H9 (cell line): ENCODE data around the gene IAH1. TPM values are rescaled to one million over a fixed set of nuclear protein-coding genes. Genes with fewer than 3 reads are reported as not detected.

Source experiments
- DNase-seq: peaks from one replicate; pipeline ENCODE4 v3.0.0-alpha.2; 2017
- H2AFZ ChIP-seq: one replicate; pipeline ENCODE4 v1.6.1; 2013; ENCODE audit warnings: mild to moderate bottlenecking, low read length, control low read depth, moderate library complexity
- H2AK5ac ChIP-seq: 2 replicates; pipeline ENCODE4 v1.6.1; 2013; ENCODE audit warnings: low read length, control low read depth, mixed read lengths; ENCODE audit not compliant: insufficient read length
- H2BK120ac ChIP-seq: one replicate; pipeline ENCODE4 v1.6.1; 2013; ENCODE audit warnings: low read depth, mild to moderate bottlenecking, low read length, control low read depth, inconsistent platforms; ENCODE audit not compliant: poor library complexity, severe bottlenecking
- H2BK12ac ChIP-seq: 2 replicates; pipeline ENCODE4 v1.6.1; 2013; ENCODE audit warnings: low read length, control low read depth, mixed read lengths, low read depth; ENCODE audit not compliant: insufficient read length
- H2BK15ac ChIP-seq: 2 replicates; pipeline ENCODE4 v1.6.1; 2013; ENCODE audit warnings: low read depth, low read length, control low read depth
- H2BK20ac ChIP-seq: one replicate; pipeline ENCODE4 v1.6.1; 2013; ENCODE audit warnings: low read depth, mild to moderate bottlenecking, low read length, control low read depth, inconsistent platforms; ENCODE audit not compliant: poor library complexity, severe bottlenecking
- H2BK5ac ChIP-seq: 2 replicates; pipeline ENCODE4 v1.6.1; 2013; ENCODE audit warnings: low read length, control low read depth, mixed read lengths; ENCODE audit not compliant: insufficient read length
- H3K14ac ChIP-seq: 2 replicates; pipeline ENCODE4 v1.6.1; 2013; ENCODE audit warnings: low read length, control low read depth; ENCODE audit not compliant: insufficient read depth
- H3K18ac ChIP-seq: 2 replicates; pipeline ENCODE4 v1.6.1; 2013; ENCODE audit warnings: low read depth, mild to moderate bottlenecking, mixed read lengths, low read length, control low read depth; ENCODE audit not compliant: insufficient read length
- H3K23ac ChIP-seq: 2 replicates; pipeline ENCODE4 v1.6.1; 2013; ENCODE audit warnings: low read length, control low read depth, mixed read lengths, low read depth; ENCODE audit not compliant: insufficient read length
- H3K23me2 ChIP-seq: 2 replicates; pipeline ENCODE4 v1.6.1; 2013; ENCODE audit warnings: low read depth, mild to moderate bottlenecking, mixed read lengths, low read length, control low read depth; ENCODE audit not compliant: insufficient read length, poor library complexity, severe bottlenecking
- H3K27ac ChIP-seq: 2 replicates; pipeline ENCODE4 v1.5.1; 2013; ENCODE audit warnings: low read length, control low read depth, mixed read lengths, low read depth; ENCODE audit not compliant: insufficient read length
- H3K27me3 ChIP-seq: 2 replicates; pipeline ENCODE4 v1.6.1; 2013; ENCODE audit warnings: low read length, control low read depth, inconsistent platforms; ENCODE audit not compliant: insufficient read depth
- H3K4ac ChIP-seq: 2 replicates; pipeline ENCODE4 v1.6.1; 2013; ENCODE audit warnings: low read depth, mild to moderate bottlenecking, control low read depth, inconsistent platforms, low read length, moderate library complexity
- H3K4me1 ChIP-seq: 2 replicates; pipeline ENCODE4 v1.6.1; 2013; ENCODE audit warnings: low read length, control low read depth, inconsistent platforms; ENCODE audit not compliant: insufficient read depth
- H3K4me2 ChIP-seq: 2 replicates; pipeline ENCODE4 v1.6.1; 2013; ENCODE audit warnings: low read length, control low read depth, mixed read lengths; ENCODE audit not compliant: insufficient read length, insufficient read depth
- H3K56ac ChIP-seq: 2 replicates; pipeline ENCODE4 v1.6.1; 2013; ENCODE audit warnings: low read depth, mild to moderate bottlenecking, mixed read lengths, low read length, control low read depth; ENCODE audit not compliant: insufficient read length
- H3K79me1 ChIP-seq: 2 replicates; pipeline ENCODE4 v1.6.1; 2013; ENCODE audit warnings: low read depth, mild to moderate bottlenecking, moderate library complexity, low read length, control low read depth, inconsistent platforms; ENCODE audit not compliant: insufficient read depth, poor library complexity, severe bottlenecking
- H3K79me2 ChIP-seq: 2 replicates; pipeline ENCODE4 v1.6.1; 2013; ENCODE audit warnings: low read length, control low read depth, inconsistent platforms; ENCODE audit not compliant: insufficient read depth
- H3K9ac ChIP-seq: 2 replicates; pipeline ENCODE4 v1.6.1; 2013; ENCODE audit warnings: low read length, control low read depth, mixed read lengths; ENCODE audit not compliant: insufficient read length; ENCODE audit errors: extremely low read depth
- H3K9me3 ChIP-seq: one replicate; pipeline ENCODE4 v1.6.1; 2013; ENCODE audit warnings: low read depth, low read length, inconsistent platforms; ENCODE audit not compliant: control insufficient read depth
- H3T11ph ChIP-seq: one replicate; pipeline ENCODE4 v1.6.1; 2013; ENCODE audit warnings: mild to moderate bottlenecking, low read length, control low read depth, inconsistent platforms
- H4K20me1 ChIP-seq: one replicate; pipeline ENCODE4 v1.6.1; 2013; ENCODE audit not compliant: control insufficient read depth, insufficient read length, insufficient read depth
- H4K5ac ChIP-seq: 2 replicates; pipeline ENCODE4 v1.6.1; 2013; ENCODE audit warnings: low read depth, mild to moderate bottlenecking, mixed read lengths, low read length, control low read depth; ENCODE audit not compliant: insufficient read length
- H4K8ac ChIP-seq: replicated peaks from 2 replicates; pipeline ENCODE4 v1.6.1; 2013; ENCODE audit warnings: low read length, control low read depth, mixed read lengths, low read depth; ENCODE audit not compliant: insufficient read length
- H4K91ac ChIP-seq: 2 replicates; pipeline ENCODE4 v1.6.1; 2013; ENCODE audit warnings: low read depth, mild to moderate bottlenecking, moderate library complexity, mixed read lengths, low read length, control low read depth; ENCODE audit not compliant: insufficient read length
- H3K27ac Mint-ChIP-seq, 3 experiments: 2 replicates in 2 of 3; 3 replicates in 1 of 3; pipeline ENCODE4 v1.8.0; 2020 to 2021; ENCODE audit warnings: mixed read lengths in 3 of 3, mild to moderate bottlenecking in 1 of 3, moderate library complexity in 1 of 3
- H3K27me3 Mint-ChIP-seq: 2 replicates; pipeline ENCODE4 v1.8.0; 2021; ENCODE audit warnings: low read depth, mild to moderate bottlenecking, moderate library complexity, mixed read lengths
- H3K36me3 Mint-ChIP-seq, 3 experiments: 2 replicates in 2 of 3; 3 replicates in 1 of 3; pipeline ENCODE4 v1.8.0; 2020 to 2021; ENCODE audit warnings: low read depth in 3 of 3, mixed read lengths in 3 of 3; ENCODE audit not compliant: insufficient read depth in 1 of 3
- H3K4me1 Mint-ChIP-seq, 2 experiments: 2 replicates each; pipeline ENCODE4 v1.8.0; 2020; ENCODE audit warnings: mixed read lengths in 2 of 2
- H3K4me3 Mint-ChIP-seq, 2 experiments: 2 replicates in 1 of 2; 3 replicates in 1 of 2; pipeline ENCODE4 v1.8.0; 2020 to 2021; ENCODE audit warnings: mild to moderate bottlenecking in 2 of 2, mixed read lengths in 2 of 2, moderate library complexity in 1 of 2
- H3K9me3 Mint-ChIP-seq, 2 experiments: 2 replicates in 1 of 2; 3 replicates in 1 of 2; pipeline ENCODE4 v1.8.0; 2020; ENCODE audit warnings: mild to moderate bottlenecking in 2 of 2, mixed read lengths in 2 of 2, moderate library complexity in 1 of 2
- CTCF ChIP-seq: fragments of 200-600 bp; sonication (generic); conservative IDR thresholded peaks from 3 replicates; pipeline ENCODE4 v1.8.0; 2021; ENCODE audit warnings: antibody characterized with exemption, mild to moderate bottlenecking
- WGBS: extraction: QIAGEN DNeasy Blood & Tissue Kit; methylation state at CpG from one replicate; pipeline ENCODE4 v1.1.7; 2013; ENCODE audit warnings: missing lambda C conversion rate, low lambda C conversion rate, mixed read lengths; ENCODE audit not compliant: insufficient read length; ENCODE audit errors: extremely low coverage; 5-methylcytosine and 5-hydroxymethylcytosine counted together
- total RNA-seq: library from RNA; stranded (reverse); gene quantifications from 2 replicates; pipeline ENCODE4 v1.2.1, GENCODE V29; 2021

IAH1 gene
- total RNA-seq, 1 experiment from 2014 or later: 25.6 TPM

GRCh38 chr2:9517118-9517782, 42.9 kb downstream of the IAH1 start:
- TF ChIP-seq CTCF: no peak
- no peak overlapping the region for H3K4me2 ChIP-seq
- no peak overlapping the region for H3K14ac ChIP-seq
- no peaks in the 10 kb centered on the region for H3K4me1 Mint-ChIP-seq
- no peak overlapping the region for H4K91ac ChIP-seq
- H3K18ac ChIP-seq: no peak overlapping the region
- H3T11ph ChIP-seq: no peak overlapping the region
- H3K9ac ChIP-seq: no peak overlapping the region
- DNase-seq: no peak
- no peaks in the 10 kb centered on the region for H3K79me2 ChIP-seq
- H4K20me1 ChIP-seq: no peaks in the 10 kb centered on the region
- H4K8ac ChIP-seq: no peak overlapping the region
- no peaks in the 10 kb centered on the region for H3K27me3 Mint-ChIP-seq
- no peak overlapping the region for H3K4ac ChIP-seq
- H2AFZ ChIP-seq: no peak overlapping the region
- H2BK5ac ChIP-seq: no peak overlapping the region
- no peak overlapping the region for H2AK5ac ChIP-seq
- H3K56ac ChIP-seq: no peak overlapping the region
- H3K4me1 ChIP-seq: no peaks in the 10 kb centered on the region
- no peak overlapping the region for H2BK12ac ChIP-seq
- H3K4me3 Mint-ChIP-seq: no peak overlapping the region
- peak overlapping the region in 1 of 3 experiments; percentile 7; a peak in 1 of 7 replicates for H3K27ac Mint-ChIP-seq
- H3K27ac ChIP-seq: no peak overlapping the region
- WGBS: no CpG with 5 or more reads among the region's 2 CpGs
- H2BK20ac ChIP-seq: no peak overlapping the region
- H2BK15ac ChIP-seq: no peak overlapping the region
- no peak overlapping the region for H3K23ac ChIP-seq
- H3K36me3 Mint-ChIP-seq: peaks cover 16 to 57% (median 40%) of the 10 kb centered on the region in 3 experiments; a peak in 6 of 7 replicates
- H3K27me3 ChIP-seq: no peaks in the 10 kb centered on the region
- no peak overlapping the region for H4K5ac ChIP-seq
- no peaks in the 10 kb centered on the region for H3K9me3 Mint-ChIP-seq
- no peaks in the 10 kb centered on the region for H3K9me3 ChIP-seq
- H3K79me1 ChIP-seq: no peaks in the 10 kb centered on the region
- no peaks in the 10 kb centered on the region for H3K23me2 ChIP-seq
- no peak overlapping the region for H2BK120ac ChIP-seq
